Measurements from ENCODE around the gene FGFR4.
"Not testable (repeated sequence)": the region's sequence is repeated elsewhere in the genome, so short reads cannot be mapped to it uniquely, and the experiment has no call there.

Gene FGFR4

GRCh38 chr5:177086654-177087397, at the start of gene FGFR4:
FGFR4 (plus strand) TSS chr5:177086915; CDS start chr5:177089603, 2,688 bp downstream.
- peak; percentile 94 for DNase-seq (ENCODE audit: low spot score)

GRCh38 chr5:177036921-177037320, 49.8 kb upstream of the FGFR4 start:
- DNase-seq (ENCODE audit: low spot score), result no peak

- DNase-seq (ENCODE audit: low spot score), result no peak
Observed at GRCh38 chr5:177040814-177041420, 45.8 kb upstream of the FGFR4 start.

GRCh38 chr5:177041936-177042335, 44.8 kb upstream of the FGFR4 start:
- no peak for DNase-seq (ENCODE audit: low spot score)

GRCh38 chr5:177043114-177043513, 43.6 kb upstream of the FGFR4 start:
- no peak for DNase-seq (ENCODE audit: low spot score)

GRCh38 chr5:177043958-177044357, 42.8 kb upstream of the FGFR4 start:
- DNase-seq (ENCODE audit: low spot score), result no peak

GRCh38 chr5:177044641-177045040, 42.1 kb upstream of the FGFR4 start:
- DNase-seq (ENCODE audit: low spot score), result no peak

GRCh38 chr5:177045631-177046030, 41.1 kb upstream of the FGFR4 start:
- no peak for DNase-seq (ENCODE audit: low spot score)

GRCh38 chr5:177048531-177048930, 38.2 kb upstream of the FGFR4 start:
- DNase-seq (ENCODE audit: low spot score), result not testable (repeated sequence)

- no peak for DNase-seq (ENCODE audit: low spot score)
Observed at GRCh38 chr5:177049285-177049684, 37.4 kb upstream of the FGFR4 start.

GRCh38 chr5:177064500-177065277, 22.0 kb upstream of the FGFR4 start:
- DNase-seq (ENCODE audit: low spot score), result no peak

GRCh38 chr5:177065491-177065890, 21.2 kb upstream of the FGFR4 start:
- DNase-seq (ENCODE audit: low spot score), result no peak

- no peak for DNase-seq (ENCODE audit: low spot score)
Observed at GRCh38 chr5:177066224-177066623, 20.5 kb upstream of the FGFR4 start.

GRCh38 chr5:177067503-177067902, 19.2 kb upstream of the FGFR4 start:
- no peak for DNase-seq (ENCODE audit: low spot score)

- no peak for DNase-seq (ENCODE audit: low spot score)
Observed at GRCh38 chr5:177070536-177071191, 16.1 kb upstream of the FGFR4 start.

- peak; percentile 89 for DNase-seq (ENCODE audit: low spot score)
Observed at GRCh38 chr5:177071666-177072385, 14.9 kb upstream of the FGFR4 start.

- DNase-seq (ENCODE audit: low spot score), result no peak
Observed at GRCh38 chr5:177077335-177077734, 9.4 kb upstream of the FGFR4 start.

- DNase-seq (ENCODE audit: low spot score), result no peak
Observed at GRCh38 chr5:177079606-177080005, 7.1 kb upstream of the FGFR4 start.

GRCh38 chr5:177080265-177080664, 6.5 kb upstream of the FGFR4 start:
- no peak for DNase-seq (ENCODE audit: low spot score)

GRCh38 chr5:177081859-177082258, 4.9 kb upstream of the FGFR4 start:
- DNase-seq (ENCODE audit: low spot score), result no peak

GRCh38 chr5:177083357-177083756, 3.4 kb upstream of the FGFR4 start:
- DNase-seq (ENCODE audit: low spot score), result no peak

GRCh38 chr5:177084175-177084574, 2.5 kb upstream of the FGFR4 start:
- no peak for DNase-seq (ENCODE audit: low spot score)

Measured in SW480 (cell line).